K562 (cell line): Measurements from ENCODE around the gene SSX7. TPM values are rescaled to one million over a fixed set of nuclear protein-coding genes. Genes with fewer than 3 reads are reported as not detected.
A peak's percentile ranks its signal among the peaks of the same experiment; 100 is the strongest.

Experiments used
- ATAC-seq: fragments of 200-7000 bp; cut with Tn5 transposase; 3 replicates; pipeline ENCODE4 v1.9.1; 2020; ENCODE audit warnings: moderate library complexity
- BruUV-seq: library from RNA; stranded (reverse); fragments of 400-500 nt; replicated peaks from 2 replicates; lab custom pipeline; 2021; lab: Mats Ljungman, UMichigan
- CTCF ChIA-PET: fragments of 300-600 bp; formaldehyde crosslinking; extraction: SDS; loops from one replicate; lab custom pipeline; 2021; ENCODE audit warnings: low intra/inter-chr PET ratio; lab: Yijun Ruan, JAX
- POLR2A ChIA-PET: fragments of 300-600, 350-650 bp; sonication (Branson Sonifier 250); formaldehyde crosslinking; extraction: SDS; loops from one replicate; lab custom pipeline; 2021; ENCODE audit warnings: antibody characterized with exemption, inconsistent platforms; lab: Yijun Ruan, JAX
- DNase-seq, 4 experiments: peaks; one replicate each; pipeline versions ENCODE4 v3.0.0 to v3.0.0-alpha.2; 2011 to 2018; ENCODE audit warnings: low spot score in 3 of 4, mixed read lengths in 3 of 4; ENCODE audit errors: extremely low read depth in 1 of 4
- FAIRE-seq: peaks from 2 replicates; lab custom pipeline; 2011; peaks lifted over from hg19 to GRCh38; lab: Jason Lieb, UNC
- H2AFZ ChIP-seq: 2 replicates; pipeline ENCODE4 v1.6.0; 2011; ENCODE audit warnings: low read depth, low read length, control low read depth, inconsistent platforms
- H3K27ac ChIP-seq: fragments of 200-600 bp; 3 replicates; pipeline ENCODE4 v1.8.0; 2011; ENCODE audit warnings: low read depth, mild to moderate bottlenecking, control low read depth, inconsistent platforms, low read length, moderate library complexity, mixed read lengths; ENCODE audit errors: extremely low read depth
- H3K27me3 ChIP-seq, 2 experiments: fragments of 300-600 bp in 1 of 2; 2 replicates in 1 of 2; 3 replicates in 1 of 2; pipeline versions ENCODE4 v1.6.0 to v1.8.0; 2011; ENCODE audit warnings: inconsistent platforms in 2 of 2, low read length in 2 of 2, mild to moderate bottlenecking in 1 of 2, mixed read lengths in 1 of 2, moderate library complexity in 1 of 2; ENCODE audit not compliant: control insufficient read depth in 2 of 2, insufficient read depth in 2 of 2
- H3K36me3 ChIP-seq: fragments of 300-600 bp; 3 replicates; pipeline ENCODE4 v1.8.0; 2011; ENCODE audit warnings: mild to moderate bottlenecking, low read length, inconsistent platforms; ENCODE audit not compliant: control insufficient read depth, insufficient read depth
- H3K4me1 ChIP-seq, 2 experiments: fragments of 200-600 bp in 1 of 2; replicated peaks in 1 of 2; 2 replicates in 1 of 2; 3 replicates in 1 of 2; pipeline versions ENCODE4 v1.5.1 to v1.8.0; 2011; ENCODE audit warnings: inconsistent platforms in 2 of 2, low read length in 2 of 2, mild to moderate bottlenecking in 1 of 2, mixed read lengths in 1 of 2, moderate library complexity in 1 of 2; ENCODE audit not compliant: control insufficient read depth in 2 of 2, insufficient read depth in 2 of 2
- H3K4me2 ChIP-seq: 2 replicates; pipeline ENCODE4 v1.6.1; 2011; ENCODE audit warnings: low read length, control low read depth, inconsistent platforms, mixed read lengths; ENCODE audit not compliant: insufficient read depth
- H3K4me3 ChIP-seq: fragments of 200-600 bp; sonication (generic), shearing (Covaris generic); 2 replicates; pipeline ENCODE4 v1.5.1; 2016; ENCODE audit warnings: control low read depth, inconsistent platforms
- H3K79me2 ChIP-seq: fragments of 200-600 bp; 3 replicates; pipeline ENCODE4 v1.8.0; 2011; ENCODE audit warnings: low read length, inconsistent platforms; ENCODE audit not compliant: control insufficient read depth, insufficient read depth
- H3K9ac ChIP-seq, 2 experiments: 2 replicates each; pipeline versions ENCODE4 v1.6.0 to v1.6.1; 2011; ENCODE audit warnings: low read depth in 2 of 2, low read length in 2 of 2, control low read depth in 1 of 2, inconsistent platforms in 1 of 2, mild to moderate bottlenecking in 1 of 2, mixed read lengths in 1 of 2; ENCODE audit not compliant: insufficient read depth in 1 of 2
- H3K9me1 ChIP-seq: one replicate; pipeline ENCODE4 v1.6.0; 2011; ENCODE audit warnings: inconsistent platforms, mild to moderate bottlenecking, low read length, moderate library complexity; ENCODE audit not compliant: control insufficient read depth, insufficient read depth
- H3K9me3 ChIP-seq: replicated peaks from 2 replicates; pipeline ENCODE4 v1.5.1; 2011; ENCODE audit warnings: low read depth, low read length, inconsistent platforms; ENCODE audit not compliant: control insufficient read depth, insufficient read depth
- H4K20me1 ChIP-seq: replicated peaks from 2 replicates; pipeline ENCODE4 v1.6.1; 2011; ENCODE audit warnings: low read length, inconsistent platforms, mixed read lengths; ENCODE audit not compliant: control insufficient read depth, insufficient read depth
- JUN ChIP-seq, 2 experiments: sonication (generic) in 1 of 2; formaldehyde crosslinking in 1 of 2; IDR thresholded peaks; 2 replicates each; pipeline versions ENCODE4 v1.6.1 to v1.8.0; 2012 to 2022; ENCODE audit warnings: borderline replicate concordance in 2 of 2, mild to moderate bottlenecking in 2 of 2, improper control_type of control experiment in 1 of 2, low read depth in 1 of 2, low read length in 1 of 2, missing genetic modification reagents in 1 of 2
- PHB2 ChIP-seq: fragments of 450-650 bp; IDR thresholded peaks from 2 replicates; pipeline ENCODE4 v1.6.1; 2017; ENCODE audit warnings: low read depth
- ZNF324 ChIP-seq: fragments of 250-450 bp; sonication (Bioruptor Pico); IDR thresholded peaks from 2 replicates; pipeline ENCODE4 v1.4.0; 2020; ENCODE audit warnings: mild to moderate bottlenecking
- WGBS: fragments of 100-300 bp; shearing (Covaris generic); methylation state at CpG from one replicate; pipeline ENCODE4 v1.1.6; 2016; ENCODE audit warnings: low coverage, mixed read lengths; ENCODE audit not compliant: insufficient coverage; ENCODE audit errors: missing lambda C conversion rate; 5-methylcytosine and 5-hydroxymethylcytosine counted together
- in situ Hi-C: fragments of 300-500 bp; cut with MboI; formaldehyde crosslinking; loops from 4 replicates; pipeline ENCODE4 v1.15.0; 2018; ENCODE audit warnings: inconsistent platforms, mixed read lengths
- intact Hi-C: fragments of 100-400 bp; cut with micrococcal nuclease; formaldehyde crosslinking; loops from 2 replicates; pipeline ENCODE4 v1.14.2; 2022
- polyA plus RNA-seq, 8 experiments: library from polyadenylated mRNA; depleted of rRNA in 4 of 8; stranded (reverse) in 5 of 8; unstranded in 3 of 8; fragments of >200 nt; fragmentation: Nextera tagmentation in 2 of 8; fragmentation: Illumina TruSeq in 1 of 8; extraction: Ambion mirVana in 2 of 8; extraction: Trizol in 1 of 8; gene quantifications; 2 replicates each; pipeline versions ENCODE4 v1.2.1 to v1.2.3, GENCODE V29; 2011 to 2014; ENCODE audit warnings: inconsistent platforms in 1 of 8, missing spikeins in 1 of 8
- small RNA-seq: library from RNA; depleted of rRNA; stranded (forward); fragments of <200 nt; gene quantifications from one replicate; pipeline ENCODE3, GENCODE V24; 2014
- total RNA-seq, 7 experiments: library from RNA; depleted of rRNA in 6 of 7; stranded (reverse); fragments of >200 nt in 6 of 7; fragmentation: Illumina TruSeq in 2 of 7; extraction: Trizol in 2 of 7; gene quantifications; 2 replicates each; pipeline versions ENCODE4 v1.2.1 to v1.2.3, GENCODE V29; 2011 to 2021; ENCODE audit warnings: low replicate concordance in 1 of 7
- TF ChIP-seq, protein P1 (sequence below): fragments of 450-650 bp; formaldehyde crosslinking; IDR thresholded peaks from 2 replicates; pipeline ENCODE4 v1.4.0; 2020; ENCODE audit warnings: mild to moderate bottlenecking, mixed read lengths

The SSX7 gene
- total and polyA plus RNA-seq, 9 of the 15 experiments (the other 6 are each of a cell fraction or from before 2014, with no cell fraction given), result 0.29 to 0.31 (median 0.29) TPM; not detected in 5

DNA sequence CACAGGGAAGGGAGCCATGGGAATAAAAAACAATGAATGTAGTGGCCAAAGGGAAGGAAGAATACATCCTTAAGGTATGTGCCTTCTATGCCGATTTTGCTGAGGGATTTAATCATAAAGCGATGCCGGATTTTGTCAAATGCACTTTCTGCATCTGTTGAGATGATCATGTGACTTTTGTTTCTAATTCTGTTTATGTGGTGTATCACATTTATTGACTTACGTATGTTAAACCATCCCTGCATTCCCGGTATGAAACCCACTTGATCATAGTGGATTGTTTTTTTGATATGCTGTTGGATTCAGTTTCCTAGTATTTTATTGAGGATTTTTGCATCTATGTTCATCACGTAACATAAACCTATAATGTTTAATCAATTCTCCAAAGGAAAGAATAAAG is 60.0 kb downstream of the SSX7 start:
- no peak overlapping the region for H3K4me2 ChIP-seq
- no peak overlapping the region for H3K4me3 ChIP-seq
- no peak overlapping the region for H3K27ac ChIP-seq
- FAIRE-seq (no peak), ATAC-seq (no peak), DNase-seq (no peak)
- no peaks in the 10 kb centered on the region for H3K9me3 ChIP-seq
- intact Hi-C loops (no loop called here), in situ Hi-C loops (no loop called here)
- H3K36me3 ChIP-seq, result no peaks in the 10 kb centered on the region
- H3K79me2 ChIP-seq, result no peaks in the 10 kb centered on the region
- no peaks in the 10 kb centered on the region for H3K9me1 ChIP-seq
- no peak overlapping the region for H3K9ac ChIP-seq
- H4K20me1 ChIP-seq, result no peaks in the 10 kb centered on the region
- H3K27me3 ChIP-seq, result peaks cover 0 to 2% of the 10 kb centered on the region in 2 experiments; a peak in 1 of 5 replicates
- POLR2A ChIA-PET, result no interaction called here
- BruUV-seq, result no TSS peak
- no peak overlapping the region for H2AFZ ChIP-seq
- CTCF ChIA-PET, result no interaction called here
- TF ChIP-seq, protein P1, sequence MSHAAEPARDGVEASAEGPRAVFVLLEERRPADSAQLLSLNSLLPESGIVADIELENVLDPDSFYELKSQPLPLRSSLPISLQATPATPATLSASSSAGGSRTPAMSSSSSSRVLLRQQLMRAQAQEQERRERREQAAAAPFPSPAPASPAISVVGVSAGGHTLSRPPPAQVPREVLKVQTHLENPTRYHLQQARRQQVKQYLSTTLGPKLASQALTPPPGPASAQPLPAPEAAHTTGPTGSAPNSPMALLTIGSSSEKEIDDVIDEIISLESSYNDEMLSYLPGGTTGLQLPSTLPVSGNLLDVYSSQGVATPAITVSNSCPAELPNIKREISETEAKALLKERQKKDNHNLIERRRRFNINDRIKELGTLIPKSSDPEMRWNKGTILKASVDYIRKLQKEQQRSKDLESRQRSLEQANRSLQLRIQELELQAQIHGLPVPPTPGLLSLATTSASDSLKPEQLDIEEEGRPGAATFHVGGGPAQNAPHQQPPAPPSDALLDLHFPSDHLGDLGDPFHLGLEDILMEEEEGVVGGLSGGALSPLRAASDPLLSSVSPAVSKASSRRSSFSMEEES (CRISPR knock-in tag), result peak; percentile 62
- no peak for TF ChIP-seq PHB2
- no peak for TF ChIP-seq JUN (IDR thresholded peaks at IDR 0.05; ENCODE audit: borderline replicate concordance, low read depth, low read length)
- no peak for TF ChIP-seq JUN (CRISPR knock-in tag; IDR thresholded peaks at IDR 0.05; ENCODE audit: borderline replicate concordance)
- peak; percentile 53; the same call in 1 of the 2 replicates for TF ChIP-seq ZNF324 (CRISPR knock-in tag)
- 1% methylated on average over 6 of the region's 6 CpGs for WGBS
- H3K4me1 ChIP-seq, result no peaks in the 10 kb centered on the region

Small RNA genes within 50 kb of the gene (small RNA-seq; reads per million reads assigned to genes)
- gene AL450023.3 (not detected), gene RNA5SP504 (not detected)

Other genes with a start within 250 kb of the SSX7 start
Only the 7 nearest of the 8 such genes appear.
- gene XAGE1A, start 159.1 kb downstream of the SSX7 start, total RNA-seq (2014; rRNA removed), result 21.1 TPM in 1 of 2 replicates, not detected in the other
- 306 and 391 TPM in 2 replicates for gene XAGE1A, start 159.1 kb downstream of the SSX7 start, total RNA-seq (2014; rRNA removed; fragmentation: Illumina TruSeq; extraction: Trizol)
- gene XAGE1A, start 159.1 kb downstream of the SSX7 start, total RNA-seq (2015; rRNA removed; fragmentation: Illumina TruSeq; extraction: Trizol), result 404 and 557 TPM in 2 replicates
- gene XAGE1A, start 159.1 kb downstream of the SSX7 start, total RNA-seq (2021), result 58.9 and 59.0 TPM in 2 replicates
- gene XAGE1A, start 159.1 kb downstream of the SSX7 start, polyA plus RNA-seq (2011; rRNA removed), result 6.0 and 147 TPM in 2 replicates
- 291 and 401 TPM in 2 replicates for gene XAGE1A, start 159.1 kb downstream of the SSX7 start, polyA plus RNA-seq (2014; fragmentation: Illumina TruSeq; extraction: Trizol)
- gene XAGE1A, start 159.1 kb downstream of the SSX7 start, polyA plus RNA-seq (2014; fragmentation: Nextera tagmentation; extraction: Ambion mirVana), result 100 to 1,000 TPM; 672 to 715 TPM
- 227 and 444 TPM in 2 replicates for gene XAGE1A, start 159.1 kb downstream of the SSX7 start, polyA plus RNA-seq (2014; rRNA removed)
- gene XAGE1B, start 137.8 kb downstream of the SSX7 start, total RNA-seq (2014; rRNA removed), result 373 and 377 TPM in 2 replicates
- 149 and 222 TPM in 2 replicates for gene XAGE1B, start 137.8 kb downstream of the SSX7 start, total RNA-seq (2014; rRNA removed; fragmentation: Illumina TruSeq; extraction: Trizol)
- 3.1 and 134 TPM in 2 replicates for gene XAGE1B, start 137.8 kb downstream of the SSX7 start, total RNA-seq (2015; rRNA removed; fragmentation: Illumina TruSeq; extraction: Trizol)
- gene XAGE1B, start 137.8 kb downstream of the SSX7 start, total RNA-seq (2021), result 88.3 and 105 TPM in 2 replicates
- 6.1 and 48.6 TPM in 2 replicates for gene XAGE1B, start 137.8 kb downstream of the SSX7 start, polyA plus RNA-seq (2011; rRNA removed)
- 87.4 and 382 TPM in 2 replicates for gene XAGE1B, start 137.8 kb downstream of the SSX7 start, polyA plus RNA-seq (2014; fragmentation: Illumina TruSeq; extraction: Trizol)
- 100 to 1,000 TPM; 103 to 128 TPM for gene XAGE1B, start 137.8 kb downstream of the SSX7 start, polyA plus RNA-seq (2014; fragmentation: Nextera tagmentation; extraction: Ambion mirVana)
- 105 and 232 TPM in 2 replicates for gene XAGE1B, start 137.8 kb downstream of the SSX7 start, polyA plus RNA-seq (2014; rRNA removed)
- gene SSX2, start 52.3 kb upstream of the SSX7 start, total RNA-seq (2014; rRNA removed), result 3.9 and 21.3 TPM in 2 replicates
- 50.8 and 71.1 TPM in 2 replicates for gene SSX2, start 52.3 kb upstream of the SSX7 start, total RNA-seq (2014; rRNA removed; fragmentation: Illumina TruSeq; extraction: Trizol)
- 62.7 and 84.2 TPM in 2 replicates for gene SSX2, start 52.3 kb upstream of the SSX7 start, total RNA-seq (2015; rRNA removed; fragmentation: Illumina TruSeq; extraction: Trizol)
- gene SSX2, start 52.3 kb upstream of the SSX7 start, total RNA-seq (2021), result 87.5 and 87.6 TPM in 2 replicates
- 1.8 and 5.3 TPM in 2 replicates for gene SSX2, start 52.3 kb upstream of the SSX7 start, polyA plus RNA-seq (2011; rRNA removed)
- gene SSX2, start 52.3 kb upstream of the SSX7 start, polyA plus RNA-seq (2014; fragmentation: Illumina TruSeq; extraction: Trizol), result 85.5 and 113 TPM in 2 replicates
- 10 to 100 TPM; 66.6 to 76.5 TPM for gene SSX2, start 52.3 kb upstream of the SSX7 start, polyA plus RNA-seq (2014; fragmentation: Nextera tagmentation; extraction: Ambion mirVana)
- 1.4 and 4.1 TPM in 2 replicates for gene SSX2, start 52.3 kb upstream of the SSX7 start, polyA plus RNA-seq (2014; rRNA removed)
- 67.0 and 73.6 TPM in 2 replicates for gene SSX2B, start 96.4 kb upstream of the SSX7 start, total RNA-seq (2014; rRNA removed)
- gene SSX2B, start 96.4 kb upstream of the SSX7 start, total RNA-seq (2014; rRNA removed; fragmentation: Illumina TruSeq; extraction: Trizol), result 56.8 and 86.3 TPM in 2 replicates
- 56.7 and 74.7 TPM in 2 replicates for gene SSX2B, start 96.4 kb upstream of the SSX7 start, total RNA-seq (2015; rRNA removed; fragmentation: Illumina TruSeq; extraction: Trizol)
- 3.3 TPM in 1 of 2 replicates, not detected in the other for gene SSX2B, start 96.4 kb upstream of the SSX7 start, total RNA-seq (2021)
- gene SSX2B, start 96.4 kb upstream of the SSX7 start, polyA plus RNA-seq (2011; rRNA removed), result 1.6 and 5.4 TPM in 2 replicates
- 59.2 and 105 TPM in 2 replicates for gene SSX2B, start 96.4 kb upstream of the SSX7 start, polyA plus RNA-seq (2014; fragmentation: Illumina TruSeq; extraction: Trizol)
- 10 to 100 TPM in 1 of 2 experiments, 1 to 10 TPM in 1; 9.0 to 29.7 TPM for gene SSX2B, start 96.4 kb upstream of the SSX7 start, polyA plus RNA-seq (2014; fragmentation: Nextera tagmentation; extraction: Ambion mirVana)
- 59.2 and 70.2 TPM in 2 replicates for gene SSX2B, start 96.4 kb upstream of the SSX7 start, polyA plus RNA-seq (2014; rRNA removed)
- gene SPANXN5, start 142.5 kb upstream of the SSX7 start, total RNA-seq (2014; rRNA removed), result not detected in 2 replicates
- not detected in 2 replicates for gene SPANXN5, start 142.5 kb upstream of the SSX7 start, total RNA-seq (2014; rRNA removed; fragmentation: Illumina TruSeq; extraction: Trizol)
- not detected in 2 replicates for gene SPANXN5, start 142.5 kb upstream of the SSX7 start, total RNA-seq (2015; rRNA removed; fragmentation: Illumina TruSeq; extraction: Trizol)
- gene SPANXN5, start 142.5 kb upstream of the SSX7 start, total RNA-seq (2021), result not detected in 2 replicates
- gene SPANXN5, start 142.5 kb upstream of the SSX7 start, polyA plus RNA-seq (2011; rRNA removed), result not detected in 2 replicates
- gene SPANXN5, start 142.5 kb upstream of the SSX7 start, polyA plus RNA-seq (2014; fragmentation: Illumina TruSeq; extraction: Trizol), result not detected in 2 replicates
- gene SPANXN5, start 142.5 kb upstream of the SSX7 start, polyA plus RNA-seq (2014; fragmentation: Nextera tagmentation; extraction: Ambion mirVana), result not detected
- gene SPANXN5, start 142.5 kb upstream of the SSX7 start, polyA plus RNA-seq (2014; rRNA removed), result not detected in 2 replicates
- gene XAGE5, start 156.4 kb upstream of the SSX7 start, total RNA-seq (2014; rRNA removed), result not detected in 2 replicates
- 0.40 TPM in 1 of 2 replicates, not detected in the other for gene XAGE5, start 156.4 kb upstream of the SSX7 start, total RNA-seq (2014; rRNA removed; fragmentation: Illumina TruSeq; extraction: Trizol)
- not detected in 2 replicates for gene XAGE5, start 156.4 kb upstream of the SSX7 start, total RNA-seq (2015; rRNA removed; fragmentation: Illumina TruSeq; extraction: Trizol)
- gene XAGE5, start 156.4 kb upstream of the SSX7 start, total RNA-seq (2021), result 0.38 TPM in 1 of 2 replicates, not detected in the other
- not detected in 2 replicates for gene XAGE5, start 156.4 kb upstream of the SSX7 start, polyA plus RNA-seq (2011; rRNA removed)
- 0.52 TPM in 1 of 2 replicates, not detected in the other for gene XAGE5, start 156.4 kb upstream of the SSX7 start, polyA plus RNA-seq (2014; fragmentation: Illumina TruSeq; extraction: Trizol)
- not detected for gene XAGE5, start 156.4 kb upstream of the SSX7 start, polyA plus RNA-seq (2014; fragmentation: Nextera tagmentation; extraction: Ambion mirVana)
- gene XAGE5, start 156.4 kb upstream of the SSX7 start, polyA plus RNA-seq (2014; rRNA removed), result not detected in 2 replicates
- not detected in 2 replicates for gene XAGE3, start 213.2 kb upstream of the SSX7 start, total RNA-seq (2014; rRNA removed)
- not detected in 2 replicates for gene XAGE3, start 213.2 kb upstream of the SSX7 start, total RNA-seq (2014; rRNA removed; fragmentation: Illumina TruSeq; extraction: Trizol)
- gene XAGE3, start 213.2 kb upstream of the SSX7 start, total RNA-seq (2015; rRNA removed; fragmentation: Illumina TruSeq; extraction: Trizol), result not detected in 2 replicates
- gene XAGE3, start 213.2 kb upstream of the SSX7 start, total RNA-seq (2021), result not detected in 2 replicates
- gene XAGE3, start 213.2 kb upstream of the SSX7 start, polyA plus RNA-seq (2011; rRNA removed), result not detected in 2 replicates
- gene XAGE3, start 213.2 kb upstream of the SSX7 start, polyA plus RNA-seq (2014; fragmentation: Illumina TruSeq; extraction: Trizol), result not detected in 2 replicates
- gene XAGE3, start 213.2 kb upstream of the SSX7 start, polyA plus RNA-seq (2014; fragmentation: Nextera tagmentation; extraction: Ambion mirVana), result under 1 TPM; 0.15 to 0.21 TPM
- gene XAGE3, start 213.2 kb upstream of the SSX7 start, polyA plus RNA-seq (2014; rRNA removed), result not detected in 2 replicates